Gastrocnemius medialis (tissue), 4 donors: Measurements from ENCODE around the gene NOS1AP.

ENCODE experiments used
- CTCF ChIP-seq, 5 experiments: fragments of 450-650 bp in 3 of 5; fragments of 200-600 bp in 2 of 5; sonication (generic) in 2 of 5; IDR thresholded peaks in 4 of 5; conservative IDR thresholded peaks in 1 of 5; 1 replicate in 4 of 5; 2 replicates in 1 of 5; pipeline ENCODE4 v1.5.1; 2016 to 2019; ENCODE audit warnings: antibody characterized with exemption in 5 of 5, mild to moderate bottlenecking in 3 of 5, moderate library complexity in 3 of 5
- POLR2A ChIP-seq, 2 donors: fragments of 450-650 bp; IDR thresholded peaks; one replicate each; pipeline ENCODE4 v1.6.1; 2017; ENCODE audit warnings: antibody characterized with exemption in 2 of 2, mild to moderate bottlenecking in 2 of 2, moderate library complexity in 2 of 2

- TF ChIP-seq POLR2A (IDR thresholded peaks at IDR 0.05) = no peak
- no peak for TF ChIP-seq CTCF (IDR thresholded peaks at IDR 0.05 in 4 of 5, conservative IDR thresholded peaks at IDR 0.05 in 1 of 5)
These were observed 232.2 kb downstream of the NOS1AP start for GRCh38 chr1:162301696-162302095.
